Upper lobe of left lung (tissue), 4 donors: Measurements from ENCODE around the gene ANP32A.

Experiments
- CTCF ChIP-seq, 6 experiments: fragments of 450-650 bp in 4 of 6; fragments of 200-600 bp in 2 of 6; sonication (generic) in 2 of 6; IDR thresholded peaks; one replicate each; pipeline ENCODE4 v1.5.1; 2016 to 2019; ENCODE audit warnings: antibody characterized with exemption in 6 of 6
- EP300 ChIP-seq, 4 donors: sonication (generic); formaldehyde crosslinking; IDR thresholded peaks; one replicate each; pipeline ENCODE4 v1.5.1; 2017; ENCODE audit warnings: antibody characterized with exemption in 4 of 4, control low read depth in 2 of 4
- POLR2AphosphoS5 ChIP-seq, 2 donors: sonication (generic); formaldehyde crosslinking; IDR thresholded peaks; one replicate each; pipeline ENCODE4 v1.5.1; 2017; ENCODE audit warnings: antibody characterized with exemption in 2 of 2

GRCh38 chr15:68807249-68807648, 13.4 kb downstream of the ANP32A start:
- TF ChIP-seq CTCF (IDR thresholded peaks at IDR 0.05), result no peak
- TF ChIP-seq EP300 (IDR thresholded peaks at IDR 0.05), result no peak
- no peak for TF ChIP-seq POLR2AphosphoS5 (IDR thresholded peaks at IDR 0.05)
